HCT116 (cell line): ENCODE data around the gene DIS3L2. TPM values are rescaled to one million over a fixed set of nuclear protein-coding genes. Genes with fewer than 3 reads are reported as not detected.

ENCODE experiments used
- ATAC-seq: fragments of 200-7000 bp; cut with Tn5 transposase; 2 replicates; pipeline ENCODE4 v1.9.1; 2020; ENCODE audit warnings: mild to moderate bottlenecking, moderate library complexity
- BruUV-seq: library from RNA; stranded (reverse); fragments of 400-500 nt; replicated peaks from 2 replicates; lab custom pipeline; 2021; lab: Mats Ljungman, UMichigan
- CTCF ChIA-PET: fragments of 300-600 bp; sonication (Branson Sonifier 250); formaldehyde crosslinking; loops from one replicate; lab custom pipeline; 2021; ENCODE audit warnings: antibody characterized with exemption; lab: Charles Lee
- POLR2A ChIA-PET: fragments of 300-600, 350-600 bp; sonication (Branson Sonifier 250); formaldehyde crosslinking; loops from one replicate; lab custom pipeline; 2021; ENCODE audit warnings: antibody characterized with exemption; lab: Charles Lee
- RAD21 ChIA-PET, 2 experiments: fragments of 300-600 bp; sonication (Branson Sonifier 250); formaldehyde crosslinking; loops; one replicate each; lab custom pipeline; 2023; ENCODE audit warnings: low total read pairs in 2 of 2; ENCODE audit not compliant: uncharacterized antibody in 2 of 2, unreplicated experiment in 2 of 2, low non-redundant PET in 1 of 2; lab: Charles Lee
- DNase-seq: peaks from one replicate; pipeline ENCODE4 v3.0.0-alpha.2; 2010; ENCODE audit warnings: low read depth, low spot score
- H2AFZ ChIP-seq: fragments of 200-600 bp; shearing (Covaris generic), sonication (generic); 2 replicates; pipeline ENCODE4 v1.6.1; 2017; ENCODE audit warnings: low read depth, mixed run types, mixed read lengths, antibody characterized with exemption, low read length; ENCODE audit not compliant: poor library complexity, severe bottlenecking
- H3K27ac ChIP-seq: 2 replicates; pipeline ENCODE4 v1.5.1; 2012; ENCODE audit warnings: low read depth, low read length
- H3K27me3 ChIP-seq: fragments of 200-600 bp; sonication (generic); 2 replicates; pipeline ENCODE4 v1.6.1; 2016; ENCODE audit warnings: mixed run types, low read length, mixed read lengths; ENCODE audit not compliant: insufficient read depth
- H3K36me3 ChIP-seq, 2 experiments: fragments of 200-500 bp in 1 of 2; fragments of 200-600 bp in 1 of 2; sonication (Bioruptor generic) in 1 of 2; sonication (generic) in 1 of 2; 2 replicates each; pipeline versions ENCODE4 v1.5.1 to v1.6.1; 2014 to 2016; ENCODE audit warnings: low read length in 2 of 2, inconsistent platforms in 1 of 2, mixed read lengths in 1 of 2, mixed run types in 1 of 2; ENCODE audit not compliant: insufficient read depth in 2 of 2, control insufficient read depth in 1 of 2
- H3K4me1 ChIP-seq, 2 experiments: fragments of 200-600 bp in 1 of 2; sonication (generic) in 1 of 2; 2 replicates each; pipeline versions ENCODE4 v1.5.1 to v1.6.1; 2012 to 2017; ENCODE audit warnings: low read length in 2 of 2, inconsistent platforms in 1 of 2, mild to moderate bottlenecking in 1 of 2, mixed read lengths in 1 of 2, mixed run types in 1 of 2, moderate library complexity in 1 of 2; ENCODE audit not compliant: insufficient read depth in 2 of 2, control insufficient read depth in 1 of 2
- H3K4me2 ChIP-seq: fragments of 200-600 bp; sonication (generic); 2 replicates; pipeline ENCODE4 v1.6.1; 2017; ENCODE audit warnings: mixed run types, low read length, mixed read lengths
- H3K4me3 ChIP-seq, 2 experiments: fragments of 200-600 bp in 1 of 2; sonication (generic) in 1 of 2; replicated peaks in 1 of 2; 2 replicates each; pipeline ENCODE4 v1.5.1; 2011 to 2016; ENCODE audit warnings: low read length in 2 of 2, control low read depth in 1 of 2, low read depth in 1 of 2, mild to moderate bottlenecking in 1 of 2, mixed read lengths in 1 of 2, mixed run types in 1 of 2
- H3K79me2 ChIP-seq: fragments of 200-600 bp; sonication (generic); 2 replicates; pipeline ENCODE4 v1.6.1; 2017; ENCODE audit warnings: mild to moderate bottlenecking, mixed run types, low read length, moderate library complexity, mixed read lengths; ENCODE audit not compliant: insufficient read depth
- H3K9ac ChIP-seq: fragments of 200-600 bp; sonication (generic); 2 replicates; pipeline ENCODE4 v1.6.1; 2016; ENCODE audit warnings: low read length, mixed read lengths
- H3K9me2 ChIP-seq: fragments of 200-600 bp; sonication (generic), shearing (Covaris generic); 2 replicates; pipeline ENCODE4 v1.6.1; 2017; ENCODE audit warnings: mixed run types, mild to moderate bottlenecking, moderate library complexity; ENCODE audit not compliant: insufficient read depth
- H3K9me3 ChIP-seq, 2 experiments: fragments of 200-500 bp in 1 of 2; fragments of 200-600 bp in 1 of 2; sonication (Bioruptor generic) in 1 of 2; sonication (generic) in 1 of 2; 2 replicates each; pipeline ENCODE4 v1.6.1; 2014 to 2017; ENCODE audit warnings: low read length in 2 of 2, mixed read lengths in 2 of 2, inconsistent platforms in 1 of 2, low read depth in 1 of 2, mild to moderate bottlenecking in 1 of 2, mixed run types in 1 of 2, moderate library complexity in 1 of 2; ENCODE audit not compliant: control insufficient read depth in 1 of 2, insufficient read depth in 1 of 2
- H4K20me1 ChIP-seq: fragments of 200-600 bp; sonication (generic), shearing (Covaris generic); 2 replicates; pipeline ENCODE4 v1.6.1; 2017; ENCODE audit warnings: mixed run types, mild to moderate bottlenecking, moderate library complexity; ENCODE audit not compliant: insufficient read depth
- ELF1 ChIP-seq: IDR thresholded peaks from 2 replicates; pipeline ENCODE4 v1.6.1; 2012; ENCODE audit warnings: low read depth, borderline replicate concordance
- EZH2phosphoT487 ChIP-seq: fragments of 200-600 bp; IDR thresholded peaks from 2 replicates; pipeline ENCODE4 v1.6.1; 2018; ENCODE audit warnings: antibody characterized with exemption, borderline replicate concordance
- MAX ChIP-seq: IDR thresholded peaks from 2 replicates; pipeline ENCODE4 v1.6.1; 2012
- SIN3A ChIP-seq: IDR thresholded peaks from 2 replicates; pipeline ENCODE4 v1.6.1; 2012; ENCODE audit warnings: low read depth
- SRF ChIP-seq: IDR thresholded peaks from 2 replicates; pipeline ENCODE4 v1.6.1; 2012; ENCODE audit warnings: low read depth
- TCF7L2 ChIP-seq: IDR thresholded peaks from 2 replicates; pipeline ENCODE4 v1.7.0; 2011; ENCODE audit warnings: borderline replicate concordance, inconsistent platforms; ENCODE audit not compliant: insufficient read depth, insufficient read length; ENCODE audit errors: extremely low read depth
- ZBTB33 ChIP-seq: IDR thresholded peaks from 2 replicates; pipeline ENCODE4 v1.6.1; 2011; ENCODE audit warnings: mild to moderate bottlenecking, low read length, moderate library complexity; ENCODE audit not compliant: insufficient replicate concordance; ENCODE audit errors: extremely low read depth
- intact Hi-C: fragments of 100-400 bp; cut with micrococcal nuclease; formaldehyde crosslinking; loops from 2 replicates; pipeline ENCODE4 v1.10.0; 2022
- total RNA-seq: library from RNA; stranded (reverse); gene quantifications from one replicate; pipeline ENCODE4 v1.2.1, GENCODE V29; 2021; ENCODE audit not compliant: unreplicated experiment
- TF ChIP-seq, protein P1 (sequence below): IDR thresholded peaks from 2 replicates; pipeline ENCODE4 v1.6.1; 2012

Gene DIS3L2
- total RNA-seq, 1 experiment from 2014 or later: 42.5 TPM

DNA sequence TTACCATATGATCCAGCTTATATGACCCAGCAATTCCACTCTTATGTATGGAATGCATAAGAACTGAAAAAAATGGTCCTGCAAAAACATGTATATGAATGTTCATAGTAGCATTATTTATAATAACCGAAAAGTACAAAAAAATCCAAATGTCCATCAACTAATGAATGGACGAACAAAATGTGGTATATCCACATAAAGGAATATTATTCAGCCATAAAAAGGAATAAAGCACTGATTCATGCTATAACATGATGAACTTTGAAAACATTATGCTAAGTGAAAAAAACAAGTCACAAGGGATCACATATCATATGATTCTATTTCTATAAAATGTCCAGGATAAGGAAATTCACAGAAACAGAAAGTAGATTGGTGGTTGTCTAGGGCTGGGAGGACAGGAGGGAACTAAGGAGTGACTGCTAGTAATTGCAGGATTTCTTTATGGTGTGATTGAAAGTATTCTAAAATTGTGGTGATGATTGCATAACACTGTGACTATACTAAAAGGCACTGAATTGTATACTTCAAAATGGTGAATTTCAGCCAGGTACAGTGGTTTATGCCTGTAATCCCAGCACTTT lies 10.0 kb upstream of the DIS3L2 start (continued):
- no peak for TF ChIP-seq ZBTB33
- TF ChIP-seq SRF: no peak
- no peak for TF ChIP-seq EZH2phosphoT487

DNA sequence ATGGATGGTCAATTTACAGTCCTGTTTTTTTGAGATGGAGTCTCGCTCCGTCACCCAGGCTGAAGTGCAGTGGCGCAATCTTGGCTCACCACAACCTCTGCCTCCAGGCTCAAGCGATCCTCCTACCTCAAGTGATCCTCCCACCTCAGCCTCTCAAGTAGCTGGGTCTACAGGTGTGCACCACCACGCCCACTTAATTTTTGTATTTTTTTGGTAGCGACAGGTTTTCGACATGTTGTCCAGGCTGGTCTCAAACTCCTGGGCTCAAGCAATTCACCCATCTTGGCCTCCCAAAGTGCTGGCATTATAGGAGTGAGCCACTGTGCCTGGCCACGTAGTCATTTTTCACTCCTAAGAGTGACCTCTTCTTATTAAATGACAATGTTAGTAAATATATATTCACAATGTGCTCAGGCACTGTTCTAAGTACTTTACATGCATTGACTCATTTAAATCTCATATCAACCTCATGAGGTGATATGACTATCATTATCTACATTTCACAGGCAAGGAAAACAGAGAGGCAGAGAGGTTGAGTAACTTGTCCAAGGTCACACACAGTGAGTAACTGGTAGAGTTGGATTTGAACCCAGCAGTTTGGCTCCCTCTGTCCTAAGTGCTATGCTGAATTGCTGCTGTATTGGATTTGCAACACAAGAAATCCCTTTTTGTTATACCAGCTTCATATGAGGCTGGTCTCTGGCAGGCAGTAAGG lies 5.6 kb upstream of the DIS3L2 start:
- TF ChIP-seq EZH2phosphoT487: no peak
- no peak for TF ChIP-seq ELF1
- TF ChIP-seq SIN3A: no peak
- TF ChIP-seq, protein P1, sequence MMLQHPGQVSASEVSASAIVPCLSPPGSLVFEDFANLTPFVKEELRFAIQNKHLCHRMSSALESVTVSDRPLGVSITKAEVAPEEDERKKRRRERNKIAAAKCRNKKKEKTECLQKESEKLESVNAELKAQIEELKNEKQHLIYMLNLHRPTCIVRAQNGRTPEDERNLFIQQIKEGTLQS: no peak
- TF ChIP-seq TCF7L2: no peak
- no peak for TF ChIP-seq MAX
- intact Hi-C loops: no loop called here
- CTCF ChIA-PET: no interaction called here

More for the DNA sequence above, 5.6 kb upstream of the DIS3L2 start:
- no peak overlapping the region for H3K9ac ChIP-seq
- H3K9me3 ChIP-seq: no peaks in the 10 kb centered on the region
- H3K4me2 ChIP-seq: no peak overlapping the region
- no peaks in the 10 kb centered on the region for H3K27me3 ChIP-seq
- H3K79me2 ChIP-seq: no peaks in the 10 kb centered on the region; the same call in 1 of the 2 replicates
- ATAC-seq: no peak
- no TSS peak for BruUV-seq
- no peak for DNase-seq
- peaks cover 3 to 10% of the 10 kb centered on the region in 2 experiments; a peak in 3 of 4 replicates for H3K4me1 ChIP-seq
- no peak overlapping the region for H3K4me3 ChIP-seq
- H3K27ac ChIP-seq: no peak overlapping the region
- ChIA-PET RAD21 (no interaction called here), POLR2A (no interaction called here)
- H2AFZ ChIP-seq: no peak overlapping the region
- no peaks in the 10 kb centered on the region for H4K20me1 ChIP-seq
- H3K9me2 ChIP-seq: no peaks in the 10 kb centered on the region
- no peaks in the 10 kb centered on the region for H3K36me3 ChIP-seq
